Esophagus squamous epithelium (tissue), 4 donors: ENCODE measurements around the gene CRYBA2.

Experiments
- CTCF ChIP-seq, 6 experiments: fragments of 450-650 bp in 4 of 6; fragments of 200-600 bp in 2 of 6; sonication (generic) in 2 of 6; IDR thresholded peaks; one replicate each; pipeline ENCODE4 v1.5.1; 2016 to 2019; ENCODE audit warnings: antibody characterized with exemption in 6 of 6, mild to moderate bottlenecking in 4 of 6, moderate library complexity in 4 of 6
- POLR2A ChIP-seq, 4 donors: fragments of 450-650 bp; IDR thresholded peaks; one replicate each; pipeline ENCODE4 v1.6.1; 2017; ENCODE audit warnings: antibody characterized with exemption in 4 of 4, mild to moderate bottlenecking in 4 of 4, moderate library complexity in 3 of 4

- no peak for TF ChIP-seq POLR2A (IDR thresholded peaks at IDR 0.05)
- TF ChIP-seq CTCF (IDR thresholded peaks at IDR 0.05) = no peak
Measured at GRCh38 chr2:219037783-219038499, 44.7 kb upstream of the CRYBA2 start.
